GM12878 (cell line): Measurements from ENCODE around the gene FITM1.

Source experiments
- ASH2L ChIP-seq: fragments of 300-600, 200-600 bp; sonication (generic); IDR thresholded peaks from 2 replicates; pipeline ENCODE4 v1.6.1; 2017; ENCODE audit warnings: low read depth, mild to moderate bottlenecking, borderline replicate concordance
- ATF2 ChIP-seq: IDR thresholded peaks from 2 replicates; pipeline ENCODE4 v1.6.1; 2012; ENCODE audit warnings: low read length, inconsistent platforms
- CTCF ChIP-seq, 3 experiments: IDR thresholded peaks in 2 of 3; conservative IDR thresholded peaks in 1 of 3; 2 replicates each; pipeline ENCODE4 v1.5.1; 2011; ENCODE audit warnings: low read depth in 3 of 3, low read length in 3 of 3, mild to moderate bottlenecking in 3 of 3, control low read depth in 2 of 3, moderate library complexity in 2 of 3, inconsistent platforms in 1 of 3, mixed read lengths in 1 of 3; ENCODE audit not compliant: control insufficient read depth in 2 of 3, insufficient read depth in 1 of 3; ENCODE audit errors: extremely low read depth in 1 of 3
- POLR2AphosphoS5 ChIP-seq: IDR thresholded peaks from 2 replicates; pipeline ENCODE4 v1.6.1; 2011; ENCODE audit warnings: mild to moderate bottlenecking, low read length, inconsistent platforms
- SP1 ChIP-seq: IDR thresholded peaks from one replicate; pipeline ENCODE4 v1.6.1; 2011; ENCODE audit warnings: low read depth, low read length
- STAT1 ChIP-seq: fragments of 450-650 bp; conservative IDR thresholded peaks from 2 replicates; pipeline ENCODE4 v1.6.1; 2014; ENCODE audit warnings: antibody characterized with exemption, mild to moderate bottlenecking
- USF1 ChIP-seq: IDR thresholded peaks from 2 replicates; pipeline ENCODE4 v1.6.1; 2011; ENCODE audit warnings: borderline replicate concordance, low read depth, mild to moderate bottlenecking, moderate library complexity, mixed read lengths, low read length; ENCODE audit not compliant: insufficient read depth; ENCODE audit errors: extremely low read length
- ZNF207 ChIP-seq: fragments of 450-650 bp; IDR thresholded peaks from 2 replicates; pipeline ENCODE4 v1.6.1; 2014; ENCODE audit warnings: antibody characterized with exemption, mild to moderate bottlenecking, borderline replicate concordance
- TF ChIP-seq, protein P1 (sequence below): IDR thresholded peaks from 2 replicates; pipeline ENCODE4 v1.6.1; 2011; ENCODE audit warnings: low read depth, low read length, improper control_type of control experiment, borderline replicate concordance

DNA sequence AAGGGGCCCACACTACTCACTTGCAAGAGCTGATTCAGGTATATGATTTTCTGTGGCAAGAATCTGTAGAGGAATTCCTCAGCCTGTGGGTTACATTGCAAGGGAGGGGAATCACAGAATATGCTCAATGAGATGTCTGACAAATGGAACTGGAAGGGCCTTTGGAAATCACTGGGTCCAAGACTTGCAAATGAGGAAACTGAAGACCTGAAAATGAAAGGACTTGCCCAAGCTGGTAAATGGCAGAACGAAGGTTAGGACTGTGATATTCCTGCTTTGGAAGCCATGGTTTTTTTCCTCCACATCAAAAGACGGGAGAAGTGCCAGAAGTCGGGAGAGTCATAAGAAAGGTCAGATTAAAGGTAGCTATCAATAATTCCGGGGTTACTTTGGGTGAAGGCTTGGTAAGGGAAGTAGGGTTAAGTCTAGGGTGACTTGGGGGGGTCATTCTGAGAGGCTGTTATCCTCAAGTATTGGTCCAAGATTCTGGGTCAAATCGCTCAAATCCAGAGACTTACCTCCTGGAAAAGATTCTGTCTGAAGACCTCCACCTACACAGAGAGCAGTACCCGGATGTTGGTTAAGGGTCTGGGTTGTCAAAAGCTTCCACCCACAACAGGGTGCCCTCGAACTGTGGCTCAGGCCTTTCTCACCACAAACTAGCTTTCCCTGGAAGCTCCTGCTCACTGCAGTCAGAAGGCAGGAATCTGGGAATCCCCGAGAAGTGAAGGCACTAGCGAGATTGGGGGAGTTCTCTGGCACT, 15.4 kb downstream of the FITM1 start:
- TF ChIP-seq STAT1, result no peak
- no peak for TF ChIP-seq ATF2
- TF ChIP-seq USF1, result no peak
- no peak for TF ChIP-seq POLR2AphosphoS5
- TF ChIP-seq, protein P1, sequence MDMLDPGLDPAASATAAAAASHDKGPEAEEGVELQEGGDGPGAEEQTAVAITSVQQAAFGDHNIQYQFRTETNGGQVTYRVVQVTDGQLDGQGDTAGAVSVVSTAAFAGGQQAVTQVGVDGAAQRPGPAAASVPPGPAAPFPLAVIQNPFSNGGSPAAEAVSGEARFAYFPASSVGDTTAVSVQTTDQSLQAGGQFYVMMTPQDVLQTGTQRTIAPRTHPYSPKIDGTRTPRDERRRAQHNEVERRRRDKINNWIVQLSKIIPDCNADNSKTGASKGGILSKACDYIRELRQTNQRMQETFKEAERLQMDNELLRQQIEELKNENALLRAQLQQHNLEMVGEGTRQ, result no peak
- no peak for TF ChIP-seq ASH2L
- TF ChIP-seq ZNF207, result no peak
- TF ChIP-seq SP1, result no peak
- TF ChIP-seq CTCF (IDR thresholded peaks at IDR 0.05 in 2 of 3, conservative IDR thresholded peaks at IDR 0.05 in 1 of 3; ENCODE audit: control insufficient read depth in 2 of 3, extremely low read depth in 1 of 3, insufficient read depth in 1 of 3, low read depth in 3 of 3, low read length in 3 of 3), result no peak
